Measurements from ENCODE around the gene FURIN.
"Not testable (repeated sequence)": the region's sequence is repeated elsewhere in the genome, so short reads cannot be mapped to it uniquely, and the experiment has no call there.

Gene FURIN

GRCh38 chr15:90918034-90918788 lies 49.8 kb downstream of the FURIN start:
- DNase-seq, result no peak

GRCh38 chr15:90918835-90919234 lies 50.4 kb downstream of the FURIN start:
- no peak for DNase-seq

DNA sequence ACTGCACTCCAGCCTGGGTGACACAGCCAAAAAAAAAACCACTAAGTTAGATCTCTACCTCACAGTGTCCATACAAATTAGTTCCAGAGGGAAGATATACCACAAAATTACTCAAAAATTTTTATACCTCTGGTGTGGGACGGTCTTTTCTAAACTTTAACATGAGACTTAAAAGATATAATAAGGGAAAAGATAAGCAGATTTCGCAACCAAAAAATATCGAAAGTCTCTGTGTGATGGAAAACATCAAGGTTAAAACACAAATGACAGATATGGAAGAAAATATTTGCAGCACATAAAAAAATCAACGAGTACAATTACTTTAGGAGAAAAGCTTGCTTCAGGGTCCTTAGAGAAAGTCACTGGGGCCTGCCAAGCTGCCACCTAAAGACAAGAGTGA lies 53.5 kb downstream of the FURIN start:
- no peak for DNase-seq

- DNase-seq, result not testable (repeated sequence)
Measured at GRCh38 chr15:90922712-90923322, 54.4 kb downstream of the FURIN start.

DNA sequence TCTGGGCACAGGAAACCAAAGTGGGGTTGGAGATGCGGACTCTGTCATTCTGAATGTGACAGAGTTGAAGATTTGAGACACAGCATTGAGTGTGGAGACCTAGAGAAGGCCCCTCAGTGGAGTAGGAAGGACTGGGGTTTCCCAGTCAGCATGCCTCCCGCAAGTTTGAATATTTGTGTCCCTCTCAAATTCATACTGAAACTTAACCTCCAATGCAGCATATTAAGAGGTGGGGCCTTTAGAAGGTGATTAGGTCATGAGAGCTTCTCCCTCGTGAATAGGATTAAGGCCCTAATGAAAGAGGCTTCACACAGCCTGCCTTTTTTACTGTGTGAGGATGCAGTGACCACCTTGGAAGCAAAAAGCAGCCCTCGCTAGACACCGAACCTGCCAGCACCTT lies 56.0 kb downstream of the FURIN start:
- DNase-seq, result no peak

DNA sequence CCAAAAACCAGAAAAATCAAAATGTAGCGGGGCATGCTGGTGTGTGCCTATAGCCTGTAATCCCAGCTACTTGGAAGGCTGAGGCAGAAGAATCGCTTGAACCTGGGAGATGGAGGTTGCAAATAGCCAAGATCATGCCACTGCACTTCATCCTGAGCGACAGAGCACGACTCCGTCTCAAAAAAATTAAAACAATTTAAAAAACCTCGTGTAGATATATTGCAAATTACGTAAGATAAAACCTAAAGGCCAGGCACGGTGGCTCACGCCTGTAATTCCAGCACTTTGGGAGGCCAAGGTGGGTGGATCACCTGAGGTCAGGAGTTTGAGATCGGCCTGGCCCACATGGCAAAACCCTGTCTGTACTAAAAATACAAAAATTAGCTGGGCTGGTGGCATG lies 58.4 kb downstream of the FURIN start:
- not testable (repeated sequence) for DNase-seq

DNA sequence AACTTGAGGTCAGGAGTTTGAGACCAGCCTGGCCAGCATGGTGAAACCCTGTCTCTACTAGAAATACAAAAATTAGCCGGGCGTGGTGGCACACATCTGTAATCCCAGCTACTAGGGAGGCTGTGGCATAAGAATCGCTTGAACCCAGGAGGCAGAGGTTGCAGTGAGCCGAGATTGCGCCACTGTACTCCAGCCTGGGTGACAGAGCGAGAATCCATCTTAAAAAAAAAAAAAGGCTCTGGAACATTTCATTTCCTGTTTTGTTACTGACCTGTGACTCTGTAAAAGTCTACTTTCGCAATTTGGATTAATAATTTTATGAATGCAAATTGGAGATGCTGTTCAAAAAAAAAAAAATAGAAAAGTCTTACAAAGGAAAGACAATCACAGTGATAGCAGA lies 59.7 kb downstream of the FURIN start:
- DNase-seq, result not testable (repeated sequence)

DNA sequence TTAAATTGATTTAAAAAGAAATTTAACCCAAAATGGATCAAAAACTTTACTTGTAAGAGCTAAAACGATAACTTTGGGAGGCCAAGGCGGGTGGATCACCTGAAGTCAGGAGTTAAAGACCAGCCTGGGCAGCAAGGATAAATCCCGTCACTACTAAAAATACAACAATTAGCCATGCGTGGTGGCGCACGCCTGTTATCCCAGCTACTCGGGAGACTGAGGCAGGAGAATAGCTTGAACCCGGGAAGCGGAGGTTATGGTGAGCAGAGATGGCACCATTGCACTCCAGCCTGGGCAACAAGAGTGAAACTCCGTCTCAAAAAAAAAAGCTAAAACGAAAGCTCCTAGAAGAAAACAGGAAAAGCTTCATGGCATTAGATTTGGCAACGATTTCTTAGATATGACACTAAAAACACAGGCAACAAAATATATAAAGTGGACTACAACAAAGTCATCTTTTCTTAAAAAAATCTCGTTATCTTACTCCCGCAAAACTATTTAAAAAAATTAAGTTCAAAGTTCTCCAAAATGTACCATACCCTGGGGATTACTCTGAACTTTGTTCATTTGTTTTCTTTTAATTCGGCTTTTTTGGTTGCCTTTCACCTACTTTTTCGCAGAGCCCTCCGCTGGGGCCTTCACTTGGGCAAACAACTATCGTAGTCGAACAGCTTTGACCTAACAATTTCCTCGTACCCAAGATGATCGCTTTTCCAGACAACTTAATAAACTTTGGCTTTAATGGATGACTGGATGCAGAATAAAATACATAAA lies 61.0 kb downstream of the FURIN start:
- no peak for DNase-seq

DNA sequence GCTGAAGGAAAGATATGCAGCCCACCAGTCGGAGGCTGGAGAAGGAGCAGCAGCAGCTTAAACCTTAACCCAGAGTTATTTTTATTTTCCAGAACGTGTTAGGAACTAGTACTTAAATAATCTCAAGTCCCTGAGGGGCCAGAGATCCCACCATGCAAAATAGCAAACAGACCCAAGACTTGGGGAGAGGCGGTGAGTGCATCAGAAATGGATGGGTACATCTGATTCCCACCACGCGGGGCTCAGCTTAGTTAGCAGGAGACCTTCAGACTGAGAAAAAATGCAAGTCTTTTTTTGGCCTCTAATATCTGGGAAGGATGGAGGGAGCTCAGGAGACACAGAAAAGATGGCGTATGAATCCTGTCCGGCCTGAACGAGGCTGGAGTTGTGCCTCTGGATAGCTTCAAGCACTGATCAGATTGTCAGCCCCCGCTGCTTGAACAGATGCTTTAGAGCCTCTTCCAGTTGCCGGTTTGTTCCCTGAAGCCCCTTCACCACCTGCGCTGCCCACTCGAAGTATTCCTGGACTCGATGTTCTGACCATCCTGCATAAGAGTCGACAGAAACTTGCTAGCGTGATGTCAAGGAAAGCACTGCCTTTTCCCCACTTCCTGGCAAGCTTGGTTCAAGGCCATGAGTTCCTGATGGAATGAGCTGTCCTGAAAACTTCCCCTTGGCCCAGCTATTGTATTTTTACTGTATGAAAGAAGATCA lies 62.6 kb downstream of the FURIN start:
- DNase-seq, result no peak

DNA sequence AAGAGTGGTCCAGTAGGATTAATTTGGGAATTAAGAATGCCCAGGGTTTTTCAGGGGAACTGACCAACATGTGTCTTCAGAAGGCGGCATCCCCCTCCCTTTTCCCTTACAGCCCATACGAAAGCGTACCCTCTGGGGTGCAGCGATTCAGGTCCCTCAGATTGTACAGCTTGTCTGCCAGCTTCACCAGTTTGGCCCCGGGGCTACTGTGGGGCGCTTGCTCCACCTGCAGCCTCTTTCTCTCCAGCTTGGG lies 63.1 kb downstream of the FURIN start:
- no peak for DNase-seq

GRCh38 chr15:90931828-90932659 lies 63.7 kb downstream of the FURIN start, which contains the start of gene HDDC3:
HDDC3 (minus strand) TSS chr15:90932549; CDS start chr15:90932540, 9 bp downstream.
- DNase-seq, result peak; percentile 94

DNA sequence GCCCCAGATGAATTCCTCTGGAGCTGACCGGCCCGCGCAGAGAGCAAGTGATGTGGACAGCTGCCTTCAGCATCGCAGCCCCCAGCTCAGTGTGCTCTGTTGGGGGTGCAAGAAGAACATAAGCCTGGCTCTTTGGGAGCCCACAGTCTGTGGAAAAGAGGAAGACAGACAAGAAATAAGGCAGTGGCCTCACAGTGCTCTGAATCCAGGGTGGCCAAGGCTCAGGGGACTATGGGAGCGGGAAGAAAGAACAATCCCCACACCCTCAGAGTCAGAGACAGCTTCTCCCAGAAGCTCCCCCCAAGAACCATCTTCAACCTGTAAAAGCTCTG lies 64.2 kb downstream of the FURIN start:
- no peak for DNase-seq

Data from T-helper 9 cell (primary cell).